SHP77 (cell line): ENCODE measurements around the gene RITA1.

ENCODE experiments used
- DNase-seq, 2 experiments: peaks; one replicate each; lab custom pipeline; 2025; lab: John Stamatoyannopoulos, UW

The RITA1 gene

DNA sequence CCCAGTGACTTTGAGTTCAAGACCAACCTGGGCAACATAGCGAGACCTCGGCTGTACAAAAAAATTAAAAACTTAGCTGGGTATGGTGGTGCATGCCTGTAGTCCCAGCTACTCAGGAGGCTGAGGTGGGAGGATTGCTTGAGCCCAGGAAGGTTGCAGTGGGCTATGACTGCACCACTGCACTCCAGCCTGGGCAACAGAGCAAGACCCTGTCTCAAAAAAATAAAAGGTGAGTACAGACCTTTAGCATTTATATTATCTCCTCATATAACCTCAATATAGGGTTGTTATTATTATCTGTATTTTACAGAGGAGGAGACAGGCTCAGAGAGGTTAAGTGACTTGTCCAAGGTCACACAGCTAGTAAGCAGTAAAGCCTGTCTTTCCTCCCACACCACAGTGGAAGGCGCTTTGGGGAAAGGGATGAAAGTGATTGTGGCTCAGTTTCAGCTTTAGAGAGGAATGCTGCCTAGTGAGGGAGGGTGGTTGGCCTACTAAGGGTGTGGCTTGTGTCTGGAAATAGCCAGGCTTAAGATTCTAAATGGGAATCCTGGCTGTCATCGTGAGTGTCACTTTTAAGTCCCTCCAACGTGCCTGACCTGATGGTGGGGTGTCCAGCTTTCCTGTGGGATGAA, 43.0 kb downstream of the RITA1 start:
- no peak for DNase-seq

DNA sequence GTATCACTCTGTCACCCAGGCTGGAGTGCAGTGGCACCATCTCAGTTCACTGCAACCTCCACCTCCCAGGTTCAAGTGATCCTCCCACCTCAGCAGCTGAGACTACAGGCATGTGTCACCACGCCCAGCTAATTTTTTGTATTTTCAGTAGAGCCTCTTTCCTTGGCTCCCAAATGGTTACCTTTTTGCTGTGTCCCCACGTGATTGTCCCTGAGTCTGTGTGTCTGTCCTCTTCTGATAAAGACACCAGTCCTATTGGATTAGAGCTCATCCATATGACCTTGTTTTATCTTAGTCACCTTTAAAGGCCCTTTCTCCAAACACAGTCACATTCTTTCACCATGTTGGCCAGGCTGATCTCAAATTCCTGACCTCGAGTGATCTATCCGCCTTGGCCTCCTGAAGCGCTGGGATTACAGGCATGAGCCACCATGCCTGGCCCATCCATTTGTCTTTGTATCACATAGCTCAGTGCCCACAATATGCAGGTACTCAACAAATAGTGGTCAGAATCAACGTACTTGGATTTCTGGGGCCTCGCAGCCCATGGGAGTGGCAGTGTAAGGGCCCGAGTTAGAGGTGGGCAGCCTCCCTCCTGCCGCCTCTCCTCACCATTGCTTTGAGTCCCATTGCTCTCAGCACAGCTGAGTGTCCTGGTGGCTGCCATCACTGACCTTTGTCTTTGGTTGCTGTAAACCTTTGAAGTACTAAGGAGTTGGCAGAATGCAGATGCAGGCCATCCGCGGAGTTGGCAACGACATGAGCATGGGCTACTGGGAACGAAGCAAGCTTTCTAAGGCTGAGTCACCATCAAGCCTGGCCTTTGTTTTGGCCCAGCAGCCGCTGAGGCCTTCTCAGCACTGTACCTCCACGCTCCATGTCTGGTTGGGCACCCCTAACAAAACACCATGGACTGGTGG, 45.1 kb downstream of the RITA1 start:
- no peak for DNase-seq

DNA sequence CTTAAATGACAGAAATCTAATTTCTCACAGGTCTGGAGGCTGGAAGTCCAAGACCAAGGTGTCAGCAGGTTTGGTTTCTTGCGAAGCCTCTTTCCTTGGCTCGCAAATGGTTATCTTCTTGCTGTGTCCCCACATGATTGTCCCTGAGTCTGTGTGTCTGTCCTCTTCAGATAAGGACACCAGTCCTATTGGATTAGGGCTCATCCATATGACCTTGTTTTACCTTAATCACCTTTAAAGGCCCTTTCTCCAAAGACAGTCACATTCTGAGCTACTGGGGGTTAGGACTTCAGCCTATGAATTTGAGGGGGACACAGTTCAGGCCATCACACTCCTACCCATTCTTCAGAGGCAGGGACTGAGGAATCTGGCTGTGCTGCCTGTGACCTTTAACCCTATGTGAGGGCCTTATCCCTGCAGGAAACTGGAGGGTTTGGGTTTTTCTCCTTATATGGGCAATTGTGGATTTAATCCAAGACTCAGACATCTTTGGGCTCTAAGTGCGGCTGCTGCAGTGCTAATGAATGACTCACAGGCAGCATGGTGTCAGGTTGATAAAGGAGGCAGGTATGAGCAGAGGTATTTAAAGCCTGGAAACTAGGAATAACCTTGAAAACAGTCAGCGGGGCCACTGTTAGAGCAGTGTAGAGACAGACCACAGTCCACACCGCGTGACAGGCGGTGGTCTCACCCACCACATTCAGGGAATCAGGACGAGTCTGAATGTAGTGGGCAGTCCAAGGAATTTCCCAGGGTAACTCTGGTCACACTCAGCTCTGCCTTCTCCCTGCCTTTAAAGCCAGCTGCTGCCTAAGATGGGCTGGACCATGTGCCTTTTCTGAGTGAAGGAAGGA, 45.9 kb downstream of the RITA1 start:
- no peak for DNase-seq

DNA sequence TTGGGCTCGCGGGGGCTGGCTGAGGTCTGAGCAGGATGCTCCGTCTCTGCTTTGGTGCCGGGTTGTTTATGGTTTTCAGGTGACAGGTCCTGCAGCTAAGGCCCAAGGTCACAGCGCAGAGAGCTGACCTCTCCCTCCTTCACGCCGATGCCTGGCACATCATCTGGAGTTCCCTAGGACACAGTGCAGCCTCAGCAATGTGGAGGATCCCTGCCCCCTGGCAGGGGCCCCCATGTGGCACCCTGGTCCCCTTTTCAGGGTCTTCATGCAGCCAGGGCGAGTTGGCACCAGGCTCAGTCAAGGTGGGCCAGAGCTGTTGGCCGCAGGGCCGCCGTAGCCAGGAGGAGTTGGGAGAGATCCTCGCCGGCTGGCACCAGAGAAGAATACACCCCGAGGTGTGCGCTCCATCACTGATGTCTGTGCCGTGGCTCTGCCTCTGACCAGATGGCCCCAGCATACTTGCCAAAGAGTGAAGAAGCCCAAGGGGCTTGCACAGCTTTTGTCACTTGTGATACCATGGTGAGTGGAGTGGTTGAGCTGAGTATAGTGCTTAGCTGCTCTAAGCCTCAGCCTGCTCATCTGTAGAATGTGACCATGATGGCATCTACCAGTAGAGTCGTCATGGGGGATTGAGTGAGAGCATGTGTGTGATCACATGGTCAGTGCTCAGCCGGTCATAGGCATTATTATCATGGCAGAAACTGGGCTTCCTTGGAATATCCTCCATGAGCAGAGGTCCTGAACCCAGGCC, 46.7 kb downstream of the RITA1 start:
- no peak for DNase-seq

DNA sequence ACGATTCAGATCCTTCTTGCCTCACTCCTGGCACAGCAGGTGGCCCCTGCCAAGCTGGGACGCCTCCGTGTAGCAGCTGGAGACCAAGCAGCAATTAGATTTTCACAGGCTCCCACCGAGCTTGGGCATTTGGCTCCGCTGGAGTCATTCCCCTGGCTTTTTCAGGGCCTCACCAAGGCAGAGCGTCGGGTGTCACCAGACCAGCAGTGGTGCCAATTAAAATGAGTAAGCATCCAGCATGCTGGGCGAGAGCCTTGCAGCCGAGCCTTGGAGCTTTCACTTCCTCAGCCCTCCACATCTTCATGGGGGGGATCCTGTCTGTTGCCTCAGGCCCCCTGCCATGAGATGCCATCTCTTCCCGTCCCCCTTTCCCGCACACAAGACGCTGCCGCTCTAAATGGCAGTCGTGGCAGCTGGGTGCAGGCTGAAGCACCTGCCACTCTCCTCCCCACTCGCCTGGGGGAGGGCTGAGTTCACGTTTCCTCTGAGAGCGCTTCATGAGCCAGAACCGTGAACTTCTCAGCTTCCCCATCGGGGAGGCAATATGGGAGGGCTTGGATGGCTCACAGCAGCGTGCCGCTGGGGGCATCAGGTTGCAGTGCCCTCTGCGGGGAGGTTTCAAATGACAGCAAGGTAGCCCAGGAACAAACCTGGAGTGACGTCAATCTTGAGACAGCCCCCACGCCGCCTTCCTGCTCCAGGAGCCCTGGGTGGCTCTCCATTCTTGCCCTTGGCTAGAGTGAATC, 47.5 kb downstream of the RITA1 start:
- peak; percentile 85 to 94 for DNase-seq

DNA sequence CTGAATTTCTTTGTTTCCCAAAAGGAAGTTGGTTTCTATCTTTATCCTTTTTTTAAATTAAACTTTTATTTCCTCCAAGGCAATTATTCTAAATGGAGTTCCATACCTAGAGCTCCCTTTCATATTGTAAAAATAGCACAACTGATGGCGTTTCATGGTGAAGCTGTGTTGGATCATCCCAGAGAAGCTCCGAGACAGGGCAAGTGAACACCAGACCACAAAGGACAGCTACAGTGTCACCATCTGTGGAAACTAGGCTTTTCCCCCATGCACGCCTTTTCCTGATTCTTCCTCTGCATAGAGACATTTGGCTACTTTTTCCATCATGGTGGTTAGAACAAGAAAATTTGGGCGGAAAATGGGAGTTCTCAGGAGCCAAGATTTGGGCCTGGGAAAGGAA, 48.4 kb downstream of the RITA1 start:
- no peak for DNase-seq

DNA sequence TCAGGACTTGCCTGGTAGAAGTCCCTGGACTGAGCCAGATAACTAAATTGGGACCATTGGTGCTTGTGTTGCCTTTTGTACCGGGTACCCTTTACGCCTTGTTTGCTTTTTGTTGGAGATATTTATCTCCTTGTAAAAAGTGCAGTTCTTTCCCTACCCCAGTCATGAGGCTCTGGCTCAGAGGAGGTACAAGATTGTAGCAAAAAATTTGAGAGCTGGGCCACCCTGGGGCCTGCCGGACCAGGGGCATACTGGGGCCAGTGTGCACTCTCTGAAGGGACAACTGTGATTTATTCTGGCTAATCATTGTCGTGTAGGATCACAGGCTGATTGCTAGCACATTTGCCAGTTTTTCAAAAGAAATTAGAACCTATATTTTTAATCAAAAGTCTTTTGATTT, 49.0 kb downstream of the RITA1 start:
- DNase-seq, result no peak

DNA sequence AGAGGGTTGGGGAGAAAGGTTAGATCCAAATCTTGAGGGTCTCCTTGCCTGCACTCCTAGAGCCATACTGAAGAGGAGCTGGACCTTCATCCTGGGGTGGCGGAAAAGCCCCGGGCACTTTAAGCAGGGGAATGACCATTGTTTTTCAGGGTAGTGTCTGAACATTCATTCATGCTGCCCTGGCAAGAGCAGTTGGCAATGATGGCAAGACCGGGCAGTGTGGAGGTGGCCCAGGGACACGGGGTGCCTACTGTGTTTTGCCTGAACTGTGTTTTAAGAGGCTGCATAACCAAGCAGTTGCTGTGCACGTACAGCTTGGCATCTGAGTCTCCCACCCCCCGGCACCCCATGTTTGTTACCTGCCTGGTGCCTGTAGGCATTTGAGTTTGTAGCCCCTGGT, 50.5 kb downstream of the RITA1 start:
- no peak for DNase-seq

DNA sequence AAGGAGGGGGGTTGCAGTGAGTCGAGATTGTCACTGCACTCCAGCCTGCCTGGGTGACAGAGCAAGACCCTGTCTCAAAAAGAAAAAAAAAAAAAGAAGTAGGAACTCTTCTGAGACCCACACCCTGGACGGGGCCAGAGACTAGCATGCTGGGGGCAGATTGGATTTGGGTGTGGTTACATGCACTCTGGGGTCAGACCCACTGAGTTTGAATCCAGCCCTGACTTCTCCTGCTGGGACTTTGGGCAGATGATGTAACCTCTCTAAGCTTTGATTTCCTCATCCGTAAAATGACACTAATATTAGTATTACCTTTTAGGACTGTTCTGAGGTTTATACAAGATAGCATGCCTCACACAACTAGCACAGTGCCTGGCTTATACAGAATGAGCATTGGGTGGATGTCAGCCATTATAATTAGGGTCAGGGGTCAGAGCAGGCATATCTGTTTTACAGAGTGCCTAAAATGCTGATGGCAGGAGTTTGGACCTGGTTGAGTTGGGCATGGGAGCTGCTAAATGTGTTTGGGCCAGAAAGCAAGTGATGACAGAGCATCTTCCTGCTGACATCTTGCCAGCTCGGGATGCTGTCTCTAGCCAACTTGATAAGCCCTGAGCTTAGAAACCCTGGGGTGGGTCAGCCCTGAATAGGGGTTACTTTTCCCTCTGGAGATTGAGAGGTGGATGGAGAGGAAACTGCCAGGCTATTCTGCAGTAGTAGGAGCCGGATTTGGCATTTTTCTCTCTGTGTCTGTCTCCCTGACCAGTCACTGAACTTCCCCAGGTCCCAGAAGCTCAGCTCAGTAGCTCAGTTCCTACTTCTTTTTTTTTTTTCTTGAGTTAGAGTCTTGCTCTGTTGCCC, 51.2 kb downstream of the RITA1 start:
- DNase-seq, result no peak

DNA sequence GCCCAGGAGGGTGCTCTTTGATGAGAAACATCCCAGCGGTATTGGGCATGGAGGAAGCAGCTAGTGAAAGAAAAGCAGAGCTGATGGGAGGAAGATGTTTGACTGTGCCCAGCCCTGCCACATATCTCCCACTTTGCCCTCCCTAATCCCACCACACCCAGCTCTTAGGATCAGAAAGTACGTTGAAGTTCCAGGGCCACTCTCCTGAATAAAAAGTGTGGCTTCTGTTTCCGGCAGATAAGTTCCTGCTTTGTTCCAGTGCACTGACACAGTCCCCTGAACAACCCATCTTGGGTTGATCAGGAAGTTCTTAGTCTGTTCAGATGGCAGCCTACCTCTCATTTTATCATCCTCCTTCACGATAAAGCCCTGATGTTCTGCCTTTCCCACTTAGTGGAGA, 52.2 kb downstream of the RITA1 start:
- no peak for DNase-seq

DNA sequence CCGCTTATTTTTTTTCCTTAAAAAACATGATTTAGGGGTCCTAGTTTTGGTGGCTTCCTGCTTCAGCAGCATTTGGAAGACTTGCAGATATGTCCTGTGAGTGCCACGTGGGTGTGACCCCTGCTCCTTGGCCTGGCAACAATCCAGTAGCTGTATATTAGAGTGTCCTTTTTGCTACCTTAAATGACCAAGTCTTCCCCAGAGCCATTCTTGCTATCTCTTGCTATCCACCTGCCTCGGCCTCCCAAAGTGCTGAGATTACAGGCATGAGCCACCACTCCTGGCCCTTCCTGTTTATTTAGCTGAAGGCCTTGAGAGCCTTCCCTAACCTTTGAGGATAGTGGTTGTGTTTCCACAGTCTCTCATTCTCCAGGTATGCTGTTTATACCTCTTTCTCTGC, 52.8 kb downstream of the RITA1 start:
- DNase-seq, result no peak

DNA sequence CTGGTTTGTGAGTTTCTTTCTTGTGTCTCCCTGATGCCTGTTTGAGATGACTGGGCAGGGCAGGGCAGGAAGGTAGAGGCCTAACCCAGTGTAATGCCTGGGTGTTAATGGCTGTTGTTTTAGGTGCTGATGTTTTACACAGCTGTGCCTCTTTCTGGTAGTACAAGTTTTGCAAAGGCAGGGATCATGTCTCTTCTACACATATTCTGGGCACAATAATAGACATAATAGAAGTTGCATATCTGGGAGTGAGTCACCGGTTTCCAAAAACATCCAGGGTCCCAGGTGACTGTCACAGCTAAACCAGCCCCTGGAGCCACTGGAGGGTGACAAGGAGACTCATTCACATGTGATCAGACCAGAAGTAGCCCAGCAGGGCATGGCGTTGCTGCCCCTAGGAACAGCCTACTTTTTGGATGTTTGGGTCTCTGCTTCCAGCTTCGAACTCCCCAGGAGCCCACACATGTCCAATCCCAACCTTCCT, 53.8 kb downstream of the RITA1 start:
- no peak for DNase-seq

DNA sequence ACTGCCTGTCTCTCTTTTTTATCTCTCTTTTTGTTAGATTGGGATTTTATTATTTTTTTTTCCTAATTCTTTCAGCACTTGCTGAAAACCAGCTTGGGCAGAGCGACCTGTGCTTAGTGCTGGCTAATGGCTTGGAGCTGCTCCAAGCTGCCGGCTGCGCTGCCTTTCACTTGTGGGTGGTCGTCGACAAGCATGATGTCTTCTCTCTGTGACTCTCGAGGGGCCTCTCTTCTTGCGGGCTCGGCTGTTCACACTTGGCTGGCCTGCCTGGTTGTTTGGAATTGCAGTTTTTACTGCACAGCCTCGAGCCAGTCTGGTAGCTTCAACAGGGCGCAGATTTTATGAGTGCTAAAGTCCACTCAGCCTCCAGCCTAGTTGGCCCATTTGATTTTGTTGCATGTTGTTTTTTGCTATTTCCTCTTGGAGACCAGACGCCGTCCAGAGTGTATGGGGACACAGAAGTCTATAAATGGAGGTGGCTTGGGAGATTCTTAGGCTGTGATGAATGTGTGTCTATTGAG, 54.4 kb downstream of the RITA1 start:
- DNase-seq, result no peak

DNA sequence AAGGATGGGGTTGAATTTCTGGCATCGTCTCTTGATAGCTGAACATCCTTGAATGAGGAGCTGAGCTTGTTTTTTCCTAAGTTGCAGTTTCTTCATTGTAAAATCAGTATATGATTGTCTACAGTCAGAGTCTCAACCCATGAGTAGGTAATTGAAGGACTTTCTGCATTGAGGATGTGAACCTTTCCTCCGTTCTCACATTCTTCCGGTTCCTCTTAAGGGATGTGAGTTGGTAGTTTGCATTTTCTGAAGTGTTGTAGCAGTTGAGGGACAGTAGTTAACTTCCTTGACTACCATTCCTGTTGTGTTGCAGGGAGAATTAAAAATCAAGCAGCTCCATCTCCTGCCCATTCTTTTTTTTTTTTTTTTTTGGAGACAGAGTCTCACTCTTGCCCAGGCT, 54.9 kb downstream of the RITA1 start:
- no peak for DNase-seq

DNA sequence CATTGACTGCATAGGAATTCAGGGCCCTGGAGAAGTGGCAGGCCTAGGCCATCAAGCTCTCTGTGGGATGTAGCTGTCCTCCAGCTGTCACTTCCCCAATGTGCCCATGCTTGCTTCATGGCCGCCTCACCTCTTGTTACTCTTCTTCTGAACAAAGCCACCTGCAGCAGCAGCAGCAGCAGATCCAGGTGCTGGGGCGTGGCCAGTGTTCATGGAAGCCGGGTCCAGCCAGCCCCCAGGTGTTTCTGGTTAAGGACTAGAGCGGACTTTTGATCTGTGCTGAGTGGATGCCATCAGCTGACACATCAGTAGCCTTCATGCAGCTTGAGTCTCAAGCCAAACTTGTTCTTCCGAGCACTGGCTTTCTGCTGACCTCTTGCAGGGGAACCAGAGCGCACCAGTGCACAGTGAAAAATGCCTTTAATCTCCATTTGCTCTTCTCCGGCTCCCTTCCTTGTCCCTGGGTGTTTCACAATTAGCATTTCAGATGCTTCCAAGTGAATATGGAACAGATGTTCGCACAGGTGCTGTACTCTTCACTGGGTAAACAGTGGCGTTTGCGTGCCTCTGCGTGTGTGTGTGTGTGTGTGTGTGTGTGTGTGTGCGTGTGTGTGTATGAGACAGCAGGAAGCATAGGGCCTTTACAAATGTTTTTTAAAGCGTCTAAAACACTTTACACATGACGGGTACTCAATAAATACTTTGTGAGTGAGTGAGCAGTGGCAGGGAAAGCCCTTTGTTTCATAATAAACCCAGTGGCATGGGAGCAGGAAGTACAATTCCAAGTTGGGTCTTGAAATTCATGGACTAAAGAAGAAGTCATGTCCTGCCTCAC, 55.9 kb downstream of the RITA1 start:
- peak; percentile 80 to 83 for DNase-seq
